ENCODE measurements around the gene METTL24.

The METTL24 gene

DNA sequence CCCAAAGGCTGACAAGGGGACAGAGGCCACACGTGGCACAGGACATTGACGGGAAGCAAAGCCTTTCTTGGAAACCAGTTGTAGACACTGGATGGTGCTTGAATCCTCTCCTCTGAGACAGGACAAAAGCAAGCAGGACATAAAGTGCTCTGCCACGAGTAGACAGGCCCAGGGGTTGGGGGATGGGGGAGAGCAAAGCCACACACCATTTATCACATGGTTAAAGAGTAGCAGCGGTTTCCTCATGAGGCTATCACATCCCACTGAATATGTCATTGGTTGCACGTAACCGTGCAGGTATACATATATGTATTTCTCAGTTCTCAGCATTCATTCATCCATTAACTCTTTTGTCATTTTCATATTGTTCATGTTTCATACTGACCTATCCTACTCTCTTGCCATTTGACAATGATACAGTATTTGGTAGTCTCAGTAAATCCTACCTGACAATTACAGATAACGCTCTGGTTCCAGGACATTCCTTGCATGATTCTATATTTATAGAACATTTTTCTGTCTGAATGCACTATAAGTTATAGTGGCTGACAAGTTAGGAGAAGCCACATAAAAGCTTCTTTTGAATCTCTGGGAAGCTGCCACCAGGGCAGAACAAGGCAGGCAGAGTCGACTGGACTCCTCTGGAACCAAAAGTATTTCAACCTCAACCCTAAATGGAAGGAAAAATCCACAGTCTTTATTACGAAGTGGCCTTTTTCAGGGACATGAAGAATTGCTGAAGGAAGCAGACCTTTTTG is 23.5 kb downstream of the METTL24 start:
- Histone ChIP-seq H3K36me3 (ENCODE audit: control insufficient read depth, insufficient read depth, low read length, severe bottlenecking) (no peaks in the 10 kb centered on the region), H3K27me3 (replicated peaks; ENCODE audit: control insufficient read depth, insufficient read depth, low read length) (no peaks in the 10 kb centered on the region), H3K9me3 (ENCODE audit: control insufficient read depth, low read length) (no peaks in the 10 kb centered on the region), H3K9ac (ENCODE audit: low read length) (no peak overlapping the region), H3K4me1 (ENCODE audit: control insufficient read depth, insufficient read depth, low read length) (peaks cover 8% of the 10 kb centered on the region), H3K4me3 (ENCODE audit: low read length) (no peak overlapping the region)
- no peak for DNase-seq (ENCODE audit: low read depth)

DNA sequence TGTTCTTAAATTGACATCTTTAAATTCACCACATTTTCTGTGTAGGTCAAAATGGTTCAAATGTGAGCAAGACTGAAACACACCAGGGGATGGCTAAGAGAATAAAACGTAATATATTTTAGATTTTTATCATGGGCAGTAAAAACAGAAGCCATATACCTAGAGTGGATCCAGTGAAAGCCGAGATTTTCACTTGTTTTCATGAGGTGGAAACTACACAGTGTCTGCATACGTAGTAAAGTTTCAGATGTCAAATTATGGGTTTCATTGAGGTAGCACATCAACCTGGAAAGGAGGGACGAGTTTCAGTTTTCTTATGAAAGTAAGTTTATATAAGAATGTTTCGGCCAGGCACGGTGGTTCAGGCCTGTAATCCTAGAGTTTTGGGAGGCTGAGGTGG is 25.9 kb downstream of the METTL24 start:
- peaks cover 15% of the 10 kb centered on the region for H3K4me1 ChIP-seq (ENCODE audit: control insufficient read depth, insufficient read depth, low read length)
- H3K36me3 ChIP-seq (ENCODE audit: control insufficient read depth, insufficient read depth, low read length, severe bottlenecking): no peaks in the 10 kb centered on the region
- no peaks in the 10 kb centered on the region for H3K27me3 ChIP-seq (replicated peaks; ENCODE audit: control insufficient read depth, insufficient read depth, low read length)
- DNase-seq (ENCODE audit: low read depth): no peak
- H3K9me3 ChIP-seq (ENCODE audit: control insufficient read depth, low read length): no peaks in the 10 kb centered on the region
- H3K9ac ChIP-seq (ENCODE audit: low read length): no peak overlapping the region
- no peak overlapping the region for H3K4me3 ChIP-seq (ENCODE audit: low read length)

DNA sequence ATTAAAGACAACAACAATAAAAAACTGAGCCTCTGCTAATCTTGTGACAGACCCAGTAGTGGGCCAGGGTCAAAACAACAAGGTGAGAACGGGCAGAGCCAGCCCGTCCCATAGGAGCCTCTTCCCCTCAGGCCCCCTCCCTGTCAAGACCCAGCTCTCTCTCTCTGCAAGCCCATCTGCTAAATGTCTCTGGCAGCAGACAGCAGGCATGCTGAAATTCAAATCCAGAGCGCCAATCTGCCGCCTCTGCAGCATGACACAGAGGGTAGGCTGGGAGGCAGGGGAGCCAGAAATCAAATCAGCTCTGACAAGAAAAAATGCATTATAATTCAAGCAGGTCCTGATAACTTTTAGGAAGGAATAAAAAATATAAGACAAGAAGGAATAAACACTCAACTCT is 26.3 kb downstream of the METTL24 start:
- Histone ChIP-seq H3K36me3 (ENCODE audit: control insufficient read depth, insufficient read depth, low read length, severe bottlenecking) (no peaks in the 10 kb centered on the region), H3K9ac (ENCODE audit: low read length) (no peak overlapping the region), H3K4me1 (ENCODE audit: control insufficient read depth, insufficient read depth, low read length) (peaks cover 14% of the 10 kb centered on the region), H3K9me3 (ENCODE audit: control insufficient read depth, low read length) (no peaks in the 10 kb centered on the region), H3K27me3 (replicated peaks; ENCODE audit: control insufficient read depth, insufficient read depth, low read length) (no peaks in the 10 kb centered on the region), H3K4me3 (ENCODE audit: low read length) (no peak overlapping the region)
- DNase-seq (ENCODE audit: low read depth): peak; percentile 61

DNA sequence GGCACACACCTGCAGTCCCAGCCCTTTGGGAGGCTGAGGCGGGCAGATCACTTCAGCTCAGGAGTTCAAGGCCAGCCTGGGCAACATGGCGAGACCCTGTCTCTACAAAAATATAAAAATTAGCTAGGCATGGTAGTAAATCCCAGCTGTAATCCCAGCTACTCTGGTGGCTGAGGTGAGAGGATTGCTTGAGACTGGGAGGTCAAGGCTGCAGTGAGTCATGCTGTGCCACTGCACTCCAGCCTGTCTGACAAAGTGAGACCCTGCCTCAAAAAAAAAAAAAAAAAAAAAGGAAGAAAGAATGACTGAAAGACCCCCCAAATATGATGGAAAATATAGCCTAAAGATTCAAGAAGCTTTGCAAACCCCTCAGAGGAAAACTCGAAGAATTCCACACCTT is 26.8 kb downstream of the METTL24 start:
- no peak for DNase-seq (ENCODE audit: low read depth)
- Histone ChIP-seq H3K27me3 (replicated peaks; ENCODE audit: control insufficient read depth, insufficient read depth, low read length) (no peaks in the 10 kb centered on the region), H3K9ac (ENCODE audit: low read length) (no peak overlapping the region), H3K4me3 (ENCODE audit: low read length) (no peak overlapping the region), H3K36me3 (ENCODE audit: control insufficient read depth, insufficient read depth, low read length, severe bottlenecking) (no peaks in the 10 kb centered on the region), H3K9me3 (ENCODE audit: control insufficient read depth, low read length) (no peaks in the 10 kb centered on the region), H3K4me1 (ENCODE audit: control insufficient read depth, insufficient read depth, low read length) (peaks cover 14% of the 10 kb centered on the region)

DNA sequence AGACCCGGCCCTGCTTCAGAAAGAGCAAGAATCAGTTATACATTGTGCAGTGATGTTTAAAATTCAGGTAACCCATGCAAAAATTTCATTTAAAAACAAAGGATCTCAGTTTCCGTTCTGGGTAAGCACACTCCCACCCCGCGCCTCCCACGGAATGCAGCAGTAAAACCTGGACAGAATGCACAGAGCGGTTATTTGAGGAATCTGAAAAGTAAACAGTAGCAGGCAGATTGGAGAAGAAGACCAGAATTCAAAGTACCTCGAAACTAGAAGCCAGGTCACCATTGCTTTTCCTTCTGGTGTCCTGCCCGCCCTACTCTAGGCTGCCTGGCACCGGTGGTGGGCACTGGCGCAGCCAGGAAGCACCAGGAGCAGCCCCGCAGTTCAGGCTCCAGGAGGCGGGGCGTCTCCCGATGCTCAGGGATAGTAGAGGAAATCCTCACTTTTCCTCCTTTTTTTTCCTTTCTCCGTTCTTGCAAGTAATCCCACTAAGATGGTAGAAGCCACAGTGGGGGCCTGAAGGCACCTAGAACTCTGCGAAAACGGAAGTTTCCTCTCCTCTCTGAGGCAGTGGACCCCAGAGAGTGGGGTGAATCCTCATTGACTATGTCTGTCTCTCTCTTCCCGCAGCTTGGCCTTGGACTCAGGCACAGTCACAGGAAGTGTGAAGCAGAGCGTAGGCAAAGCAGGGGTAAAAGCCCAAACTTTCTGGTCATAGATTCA is 28.3 kb downstream of the METTL24 start:
- peak; percentile 57 for DNase-seq (ENCODE audit: low read depth)
- H3K9ac ChIP-seq (ENCODE audit: low read length): no peak overlapping the region
- H3K9me3 ChIP-seq (ENCODE audit: control insufficient read depth, low read length): no peaks in the 10 kb centered on the region
- H3K4me3 ChIP-seq (ENCODE audit: low read length): peak overlapping the region; percentile 38
- peaks cover 22% of the 10 kb centered on the region for H3K4me1 ChIP-seq (ENCODE audit: control insufficient read depth, insufficient read depth, low read length)
- H3K36me3 ChIP-seq (ENCODE audit: control insufficient read depth, insufficient read depth, low read length, severe bottlenecking): no peaks in the 10 kb centered on the region
- H3K27me3 ChIP-seq (replicated peaks; ENCODE audit: control insufficient read depth, insufficient read depth, low read length): no peaks in the 10 kb centered on the region

DNA sequence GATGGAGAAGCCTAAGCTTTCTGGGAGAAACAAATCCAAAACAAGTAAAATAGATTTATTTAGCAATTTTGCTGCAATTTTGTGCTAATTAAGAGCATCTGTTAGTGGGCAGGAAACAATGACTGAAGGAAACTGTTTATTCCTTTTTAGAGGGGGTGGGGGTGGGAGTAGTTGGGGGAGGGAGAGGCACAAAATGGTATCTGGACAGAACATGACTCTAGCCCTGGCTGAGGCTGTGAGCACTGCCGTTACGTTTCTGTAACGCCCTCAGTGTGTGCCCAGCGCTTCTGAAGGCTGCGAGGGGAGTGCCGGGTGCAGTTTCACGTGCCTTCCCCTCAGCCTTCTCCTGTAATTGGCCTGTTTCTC is 28.8 kb downstream of the METTL24 start:
- H3K9ac ChIP-seq (ENCODE audit: low read length): no peak overlapping the region
- no peak overlapping the region for H3K4me3 ChIP-seq (ENCODE audit: low read length)
- peak; percentile 53 for DNase-seq (ENCODE audit: low read depth)
- no peaks in the 10 kb centered on the region for H3K27me3 ChIP-seq (replicated peaks; ENCODE audit: control insufficient read depth, insufficient read depth, low read length)
- no peaks in the 10 kb centered on the region for H3K36me3 ChIP-seq (ENCODE audit: control insufficient read depth, insufficient read depth, low read length, severe bottlenecking)
- no peaks in the 10 kb centered on the region for H3K9me3 ChIP-seq (ENCODE audit: control insufficient read depth, low read length)
- peaks cover 25% of the 10 kb centered on the region for H3K4me1 ChIP-seq (ENCODE audit: control insufficient read depth, insufficient read depth, low read length)

DNA sequence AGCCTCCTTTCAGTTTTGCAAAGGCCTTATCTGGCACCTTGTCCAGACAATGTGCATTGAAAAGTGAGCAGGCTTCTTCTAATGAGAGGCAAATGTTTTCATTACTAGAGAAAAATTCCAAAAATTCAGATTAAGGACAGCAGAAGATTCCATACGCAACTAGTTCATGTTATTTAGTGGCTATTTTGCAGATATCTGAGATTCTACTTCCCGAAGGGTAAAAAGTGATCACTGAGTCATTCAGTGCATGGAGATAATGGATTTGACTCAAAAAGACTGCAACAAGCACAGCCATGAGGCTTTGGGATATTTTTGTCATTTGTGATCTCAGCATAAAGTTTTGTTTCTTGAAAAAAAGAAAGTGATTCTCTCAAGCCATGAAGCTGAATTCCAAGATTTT is 29.9 kb downstream of the METTL24 start:
- no peaks in the 10 kb centered on the region for H3K9me3 ChIP-seq (ENCODE audit: control insufficient read depth, low read length)
- peak; percentile 56 for DNase-seq (ENCODE audit: low read depth)
- no peak overlapping the region for H3K4me3 ChIP-seq (ENCODE audit: low read length)
- H3K36me3 ChIP-seq (ENCODE audit: control insufficient read depth, insufficient read depth, low read length, severe bottlenecking): no peaks in the 10 kb centered on the region
- peaks cover 25% of the 10 kb centered on the region for H3K4me1 ChIP-seq (ENCODE audit: control insufficient read depth, insufficient read depth, low read length)
- no peak overlapping the region for H3K9ac ChIP-seq (ENCODE audit: low read length)
- no peaks in the 10 kb centered on the region for H3K27me3 ChIP-seq (replicated peaks; ENCODE audit: control insufficient read depth, insufficient read depth, low read length)

DNA sequence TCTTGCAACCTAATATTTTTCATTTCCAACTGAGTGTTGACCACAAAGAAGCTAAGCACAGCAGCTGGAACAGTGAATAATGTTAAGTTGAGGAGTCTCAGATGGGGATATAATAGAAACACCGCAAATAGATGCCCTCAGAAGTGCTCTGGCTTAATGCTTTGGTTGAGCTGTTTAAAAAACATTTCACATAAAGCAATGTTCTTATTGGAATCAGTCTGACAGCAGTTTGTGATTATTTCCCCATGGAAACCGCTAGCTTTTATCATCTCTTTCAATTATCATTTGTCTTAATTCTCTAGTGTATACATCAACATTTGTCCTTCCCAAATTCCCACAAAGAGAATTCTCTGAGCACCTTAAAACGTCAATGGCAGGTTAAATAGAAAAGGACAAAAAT is 30.8 kb downstream of the METTL24 start:
- Histone ChIP-seq H3K4me1 (ENCODE audit: control insufficient read depth, insufficient read depth, low read length) (peaks cover 25% of the 10 kb centered on the region), H3K4me3 (ENCODE audit: low read length) (no peak overlapping the region), H3K9me3 (ENCODE audit: control insufficient read depth, low read length) (no peaks in the 10 kb centered on the region)

DNA sequence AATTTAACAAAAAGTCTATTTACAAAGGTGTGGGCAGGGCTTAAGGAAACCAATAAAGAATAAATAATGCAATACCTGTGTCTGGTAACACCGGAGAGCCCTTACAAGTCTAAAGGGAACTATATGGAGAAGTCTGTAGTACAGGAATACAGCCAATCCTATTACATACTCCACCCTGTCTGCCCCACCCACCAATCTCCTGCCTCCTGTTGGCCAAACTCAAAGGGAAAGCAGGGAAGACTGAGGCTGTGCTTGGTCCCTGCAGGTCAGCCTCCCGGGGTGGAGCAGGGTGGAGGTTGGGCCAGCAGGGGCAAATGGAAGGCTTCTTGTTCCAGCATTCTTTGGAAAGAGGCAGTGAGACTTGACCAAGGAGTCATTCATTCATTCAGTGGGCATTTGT is 31.5 kb downstream of the METTL24 start:
- Histone ChIP-seq H3K27me3 (replicated peaks; ENCODE audit: control insufficient read depth, insufficient read depth, low read length) (peaks cover 4% of the 10 kb centered on the region), H3K4me3 (ENCODE audit: low read length) (no peak overlapping the region), H3K9ac (ENCODE audit: low read length) (no peak overlapping the region), H3K9me3 (ENCODE audit: control insufficient read depth, low read length) (no peaks in the 10 kb centered on the region), H3K4me1 (ENCODE audit: control insufficient read depth, insufficient read depth, low read length) (peaks cover 25% of the 10 kb centered on the region), H3K36me3 (ENCODE audit: control insufficient read depth, insufficient read depth, low read length, severe bottlenecking) (no peaks in the 10 kb centered on the region)
- no peak for DNase-seq (ENCODE audit: low read depth)

More for the DNA sequence above, 30.8 kb downstream of the METTL24 start:
- Histone ChIP-seq H3K27me3 (replicated peaks; ENCODE audit: control insufficient read depth, insufficient read depth, low read length) (no peaks in the 10 kb centered on the region), H3K9ac (ENCODE audit: low read length) (no peak overlapping the region), H3K36me3 (ENCODE audit: control insufficient read depth, insufficient read depth, low read length, severe bottlenecking) (no peaks in the 10 kb centered on the region)
- DNase-seq (ENCODE audit: low read depth): peak; percentile 25

DNA sequence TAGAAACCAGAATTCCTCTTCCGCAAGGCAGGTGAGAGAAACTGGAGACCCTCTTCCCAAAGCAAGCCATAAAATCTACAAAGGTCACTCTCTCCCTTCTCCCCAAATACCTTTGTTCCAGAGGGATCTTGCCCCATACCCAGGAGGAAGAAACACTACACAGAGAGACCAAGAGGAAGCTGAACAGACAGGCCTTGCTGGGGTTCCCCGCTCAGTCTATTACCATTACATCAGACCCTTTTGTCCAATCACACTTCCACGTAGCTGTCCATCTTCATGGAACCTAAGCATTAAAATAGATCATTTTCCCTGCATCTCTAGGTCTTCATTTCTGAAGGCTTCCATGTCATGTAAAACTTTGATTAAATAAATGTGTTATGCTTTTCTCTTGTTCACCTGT is 32.1 kb downstream of the METTL24 start:
- Histone ChIP-seq H3K36me3 (ENCODE audit: control insufficient read depth, insufficient read depth, low read length, severe bottlenecking) (no peaks in the 10 kb centered on the region), H3K4me3 (ENCODE audit: low read length) (no peak overlapping the region), H3K9ac (ENCODE audit: low read length) (no peak overlapping the region), H3K27me3 (replicated peaks; ENCODE audit: control insufficient read depth, insufficient read depth, low read length) (peaks cover 4% of the 10 kb centered on the region), H3K9me3 (ENCODE audit: control insufficient read depth, low read length) (no peaks in the 10 kb centered on the region), H3K4me1 (ENCODE audit: control insufficient read depth, insufficient read depth, low read length) (peaks cover 25% of the 10 kb centered on the region)
- no peak for DNase-seq (ENCODE audit: low read depth)

DNA sequence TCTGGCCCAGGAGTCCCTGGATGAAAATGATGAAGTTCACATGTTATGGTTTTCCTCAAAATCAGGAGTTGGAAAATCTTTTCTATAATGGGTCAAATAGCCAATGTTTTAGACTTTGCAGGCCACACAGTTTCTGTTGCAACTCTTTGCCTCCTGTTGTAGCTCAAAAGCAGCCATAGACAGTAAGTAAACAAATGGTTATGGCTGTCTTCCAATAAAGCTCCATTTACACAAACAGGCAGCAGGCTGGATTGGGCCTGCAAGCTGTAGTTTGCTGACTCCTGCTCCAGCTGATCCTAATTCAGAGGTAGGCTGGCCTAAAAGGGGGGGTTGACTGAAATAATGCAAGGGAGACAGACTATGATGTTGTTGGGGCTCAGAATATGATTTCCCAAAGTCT is 33.0 kb downstream of the METTL24 start:
- H3K4me3 ChIP-seq (ENCODE audit: low read length): no peak overlapping the region
- no peak overlapping the region for H3K9ac ChIP-seq (ENCODE audit: low read length)
- peak; percentile 91 for DNase-seq (ENCODE audit: low read depth)
- no peaks in the 10 kb centered on the region for H3K9me3 ChIP-seq (ENCODE audit: control insufficient read depth, low read length)
- H3K27me3 ChIP-seq (replicated peaks; ENCODE audit: control insufficient read depth, insufficient read depth, low read length): peaks cover 4% of the 10 kb centered on the region
- no peaks in the 10 kb centered on the region for H3K36me3 ChIP-seq (ENCODE audit: control insufficient read depth, insufficient read depth, low read length, severe bottlenecking)
- H3K4me1 ChIP-seq (ENCODE audit: control insufficient read depth, insufficient read depth, low read length): peaks cover 25% of the 10 kb centered on the region

All from adipocyte (in vitro differentiated cells).